Suprapubic skin (tissue), 4 donors: Measurements from ENCODE around the gene SPTBN1.

Source experiments
- EP300 ChIP-seq: sonication (generic); formaldehyde crosslinking; IDR thresholded peaks from one replicate; pipeline ENCODE4 v1.6.1; 2017; ENCODE audit warnings: antibody characterized with exemption
- POLR2A ChIP-seq, 2 donors: fragments of 450-650 bp; IDR thresholded peaks; one replicate each; pipeline ENCODE4 v1.6.1; 2017; ENCODE audit warnings: antibody characterized with exemption in 2 of 2, mild to moderate bottlenecking in 2 of 2, moderate library complexity in 2 of 2
- POLR2AphosphoS5 ChIP-seq, 3 donors: sonication (generic); formaldehyde crosslinking; IDR thresholded peaks; one replicate each; pipeline ENCODE4 v1.6.1; 2017; ENCODE audit warnings: antibody characterized with exemption in 3 of 3
- TF ChIP-seq, protein P1 (sequence below), 2 donors: fragments of 200-600 bp in 1 of 2; fragments of 450-650 bp in 1 of 2; sonication (generic) in 1 of 2; IDR thresholded peaks; one replicate each; pipeline ENCODE4 v1.5.1; 2016 to 2019; ENCODE audit warnings: antibody characterized with exemption in 2 of 2, mild to moderate bottlenecking in 1 of 2, moderate library complexity in 1 of 2

DNA sequence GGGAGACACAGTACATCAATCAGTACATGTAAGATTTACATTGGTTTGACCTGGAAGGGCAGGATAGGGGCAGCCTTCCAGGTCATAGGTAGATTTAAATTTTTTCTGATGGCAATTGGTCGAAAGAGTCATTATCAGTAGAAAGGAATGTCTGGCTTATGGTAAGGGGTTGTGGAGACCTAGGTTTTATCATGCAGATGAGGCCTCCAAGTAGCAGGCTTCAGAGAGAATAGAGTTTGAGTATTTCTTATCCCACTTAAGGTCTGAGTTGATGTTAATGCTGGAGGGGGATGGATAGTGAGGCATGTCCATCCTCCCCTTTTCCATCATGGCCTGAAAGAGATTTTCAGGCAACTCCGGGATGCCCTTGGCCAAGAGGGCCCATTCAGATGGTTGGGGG lies 60.7 kb downstream of the SPTBN1 start:
- no peak for TF ChIP-seq POLR2AphosphoS5 (IDR thresholded peaks at IDR 0.05)
- TF ChIP-seq, protein P1, sequence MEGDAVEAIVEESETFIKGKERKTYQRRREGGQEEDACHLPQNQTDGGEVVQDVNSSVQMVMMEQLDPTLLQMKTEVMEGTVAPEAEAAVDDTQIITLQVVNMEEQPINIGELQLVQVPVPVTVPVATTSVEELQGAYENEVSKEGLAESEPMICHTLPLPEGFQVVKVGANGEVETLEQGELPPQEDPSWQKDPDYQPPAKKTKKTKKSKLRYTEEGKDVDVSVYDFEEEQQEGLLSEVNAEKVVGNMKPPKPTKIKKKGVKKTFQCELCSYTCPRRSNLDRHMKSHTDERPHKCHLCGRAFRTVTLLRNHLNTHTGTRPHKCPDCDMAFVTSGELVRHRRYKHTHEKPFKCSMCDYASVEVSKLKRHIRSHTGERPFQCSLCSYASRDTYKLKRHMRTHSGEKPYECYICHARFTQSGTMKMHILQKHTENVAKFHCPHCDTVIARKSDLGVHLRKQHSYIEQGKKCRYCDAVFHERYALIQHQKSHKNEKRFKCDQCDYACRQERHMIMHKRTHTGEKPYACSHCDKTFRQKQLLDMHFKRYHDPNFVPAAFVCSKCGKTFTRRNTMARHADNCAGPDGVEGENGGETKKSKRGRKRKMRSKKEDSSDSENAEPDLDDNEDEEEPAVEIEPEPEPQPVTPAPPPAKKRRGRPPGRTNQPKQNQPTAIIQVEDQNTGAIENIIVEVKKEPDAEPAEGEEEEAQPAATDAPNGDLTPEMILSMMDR (IDR thresholded peaks at IDR 0.05): no peak
- TF ChIP-seq POLR2A (IDR thresholded peaks at IDR 0.05): no peak
- no peak for TF ChIP-seq EP300
